SK-N-SH treated with all-trans-retinoic acid at 6 μM for 48 hours (cell line): ENCODE measurements around the gene B3GNT5.

Experiments used
- ATAC-seq: fragments of 200-7000 bp; cut with Tn5 transposase; 3 replicates; pipeline ENCODE4 v1.9.1; 2020; ENCODE audit warnings: mild to moderate bottlenecking, moderate library complexity
- ARNTL ChIP-seq: fragments of 450-650 bp; formaldehyde crosslinking; IDR thresholded peaks from 2 replicates; pipeline ENCODE4 v1.5.0; 2020; ENCODE audit warnings: low read depth, mild to moderate bottlenecking, moderate library complexity, borderline replicate concordance
- CSDC2 ChIP-seq: fragments of 250-450 bp; sonication (Bioruptor Pico); IDR thresholded peaks from 2 replicates; pipeline ENCODE4 v1.5.0; 2020; ENCODE audit warnings: mild to moderate bottlenecking, moderate library complexity
- ESRRG ChIP-seq: fragments of 250-450 bp; sonication (Bioruptor Pico); IDR thresholded peaks from 2 replicates; pipeline ENCODE4 v1.6.1; 2021; ENCODE audit warnings: mild to moderate bottlenecking
- GLIS3 ChIP-seq: fragments of 250-450 bp; sonication (Bioruptor Pico); IDR thresholded peaks from 2 replicates; pipeline ENCODE4 v1.5.0; 2020; ENCODE audit warnings: mild to moderate bottlenecking, moderate library complexity
- ISL1 ChIP-seq: fragments of 250-450 bp; sonication (Bioruptor Pico); IDR thresholded peaks from 2 replicates; pipeline ENCODE4 v2.1.2; 2022; ENCODE audit warnings: mild to moderate bottlenecking, moderate library complexity
- OSR1 ChIP-seq: fragments of 250-450 bp; sonication (Bioruptor Pico); IDR thresholded peaks from 2 replicates; pipeline ENCODE4 v1.8.0; 2022; ENCODE audit warnings: moderate library complexity, mild to moderate bottlenecking, inconsistent platforms
- PPARA ChIP-seq: fragments of 250-450 bp; sonication (Bioruptor Pico); IDR thresholded peaks from 2 replicates; pipeline ENCODE4 v1.5.0; 2020; ENCODE audit warnings: mild to moderate bottlenecking, borderline replicate concordance
- RARB ChIP-seq: fragments of 250-450 bp; sonication (Bioruptor Pico); IDR thresholded peaks from 2 replicates; pipeline ENCODE4 v1.8.0; 2021; ENCODE audit warnings: mild to moderate bottlenecking, moderate library complexity
- TCF4 ChIP-seq: fragments of 250-450 bp; sonication (Bioruptor Pico); IDR thresholded peaks from 2 replicates; pipeline ENCODE4 v1.8.0; 2021; ENCODE audit warnings: mild to moderate bottlenecking, moderate library complexity, borderline replicate concordance
- TOX ChIP-seq: fragments of 250-450 bp; sonication (Bioruptor Pico); IDR thresholded peaks from 2 replicates; pipeline ENCODE4 v1.8.0; 2021; ENCODE audit warnings: mild to moderate bottlenecking, moderate library complexity, borderline replicate concordance
- TSHZ2 ChIP-seq: fragments of 250-450 bp; sonication (Bioruptor Pico); IDR thresholded peaks from 2 replicates; pipeline ENCODE4 v1.5.0; 2020; ENCODE audit warnings: mild to moderate bottlenecking, moderate library complexity
- ZC3H10 ChIP-seq: fragments of 250-450 bp; sonication (Bioruptor Pico); IDR thresholded peaks from 2 replicates; pipeline ENCODE4 v1.5.1; 2021; ENCODE audit warnings: mild to moderate bottlenecking, moderate library complexity
- ZFP3 ChIP-seq: fragments of 250-450 bp; sonication (Bioruptor Pico); IDR thresholded peaks from 2 replicates; pipeline ENCODE4 v1.5.0; 2020; ENCODE audit warnings: mild to moderate bottlenecking, moderate library complexity
- ZFP30 ChIP-seq: fragments of 450-650 bp; formaldehyde crosslinking; IDR thresholded peaks from 2 replicates; pipeline ENCODE4 v1.5.0; 2022; ENCODE audit warnings: mild to moderate bottlenecking, moderate library complexity
- ZNF565 ChIP-seq: fragments of 450-650 bp; formaldehyde crosslinking; conservative IDR thresholded peaks from 2 replicates; pipeline ENCODE4 v1.5.0; 2020; ENCODE audit warnings: low read depth, mild to moderate bottlenecking, moderate library complexity
- ZNF8 ChIP-seq: fragments of 450-650 bp; formaldehyde crosslinking; IDR thresholded peaks from 2 replicates; pipeline ENCODE4 v1.5.0; 2020; ENCODE audit warnings: mild to moderate bottlenecking, moderate library complexity
- TF ChIP-seq, protein P1 (sequence below): fragments of 250-450 bp; sonication (Bioruptor Pico); IDR thresholded peaks from 2 replicates; pipeline ENCODE4 v1.8.0; 2020; ENCODE audit warnings: mild to moderate bottlenecking, moderate library complexity, borderline replicate concordance
- TF ChIP-seq, protein P2 (sequence below): fragments of 250-450 bp; sonication (Bioruptor Pico); IDR thresholded peaks from 2 replicates; pipeline ENCODE4 v1.5.1; 2020; ENCODE audit warnings: low read depth, mild to moderate bottlenecking, moderate library complexity
- TF ChIP-seq, protein P3 (sequence below): fragments of 250-450 bp; sonication (Bioruptor Pico); IDR thresholded peaks from 2 replicates; pipeline ENCODE4 v1.5.1; 2021; ENCODE audit warnings: mild to moderate bottlenecking, moderate library complexity

B3GNT5 gene

GRCh38 chr3:183277260-183277659 is 24.2 kb downstream of the B3GNT5 start (continued):
- TF ChIP-seq TOX (CRISPR knock-in tag) = no peak

DNA sequence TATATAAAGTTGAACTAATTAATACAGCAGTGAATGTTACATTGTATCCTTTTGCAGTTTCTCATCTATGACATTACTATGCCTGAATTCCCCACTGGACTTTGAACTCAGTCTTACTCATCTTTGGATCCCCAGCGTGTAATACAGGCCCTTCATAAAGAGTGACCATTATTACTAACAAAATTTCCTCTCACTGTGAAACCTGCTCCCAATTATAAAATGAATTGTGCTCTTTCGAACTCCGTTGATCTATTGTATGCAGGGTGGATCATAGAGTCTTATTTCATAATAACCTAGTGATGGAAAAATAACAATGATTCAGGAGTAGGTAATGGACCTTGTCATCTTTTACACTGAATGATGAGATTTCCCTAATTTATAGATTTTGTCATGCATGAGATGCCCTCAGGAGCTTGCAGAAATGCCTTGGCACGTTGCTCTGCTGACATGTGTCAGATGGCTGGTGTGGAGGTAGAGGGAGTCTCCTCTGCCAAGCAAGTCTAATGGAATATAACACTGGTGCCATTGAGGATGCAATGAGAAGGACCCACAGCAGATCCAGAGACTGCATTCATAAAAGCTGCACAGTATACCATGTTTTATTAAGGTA is 25.5 kb downstream of the B3GNT5 start:
- peak; percentile 56 for ATAC-seq

GRCh38 chr3:183279371-183279770 is 26.3 kb downstream of the B3GNT5 start:
- no peak for TF ChIP-seq ESRRG (CRISPR knock-in tag)
- TF ChIP-seq ZFP30 = no peak
- no peak for TF ChIP-seq CSDC2 (CRISPR knock-in tag)
- TF ChIP-seq ZNF565 = no peak
- no peak for TF ChIP-seq OSR1 (CRISPR knock-in tag)
- no peak for TF ChIP-seq ZNF8 (CRISPR knock-in tag)
- no peak for TF ChIP-seq ZFP3 (CRISPR knock-in tag)
- TF ChIP-seq PPARA = no peak
- TF ChIP-seq ARNTL (CRISPR knock-in tag) = no peak
- no peak for TF ChIP-seq ISL1 (CRISPR knock-in tag)
- no peak for TF ChIP-seq TCF4 (CRISPR knock-in tag)
- TF ChIP-seq, protein P1, sequence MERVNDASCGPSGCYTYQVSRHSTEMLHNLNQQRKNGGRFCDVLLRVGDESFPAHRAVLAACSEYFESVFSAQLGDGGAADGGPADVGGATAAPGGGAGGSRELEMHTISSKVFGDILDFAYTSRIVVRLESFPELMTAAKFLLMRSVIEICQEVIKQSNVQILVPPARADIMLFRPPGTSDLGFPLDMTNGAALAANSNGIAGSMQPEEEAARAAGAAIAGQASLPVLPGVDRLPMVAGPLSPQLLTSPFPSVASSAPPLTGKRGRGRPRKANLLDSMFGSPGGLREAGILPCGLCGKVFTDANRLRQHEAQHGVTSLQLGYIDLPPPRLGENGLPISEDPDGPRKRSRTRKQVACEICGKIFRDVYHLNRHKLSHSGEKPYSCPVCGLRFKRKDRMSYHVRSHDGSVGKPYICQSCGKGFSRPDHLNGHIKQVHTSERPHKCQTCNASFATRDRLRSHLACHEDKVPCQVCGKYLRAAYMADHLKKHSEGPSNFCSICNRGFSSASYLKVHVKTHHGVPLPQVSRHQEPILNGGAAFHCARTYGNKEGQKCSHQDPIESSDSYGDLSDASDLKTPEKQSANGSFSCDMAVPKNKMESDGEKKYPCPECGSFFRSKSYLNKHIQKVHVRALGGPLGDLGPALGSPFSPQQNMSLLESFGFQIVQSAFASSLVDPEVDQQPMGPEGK (CRISPR knock-in tag) = no peak
- no peak for TF ChIP-seq TSHZ2 (CRISPR knock-in tag)
- TF ChIP-seq, protein P2, sequence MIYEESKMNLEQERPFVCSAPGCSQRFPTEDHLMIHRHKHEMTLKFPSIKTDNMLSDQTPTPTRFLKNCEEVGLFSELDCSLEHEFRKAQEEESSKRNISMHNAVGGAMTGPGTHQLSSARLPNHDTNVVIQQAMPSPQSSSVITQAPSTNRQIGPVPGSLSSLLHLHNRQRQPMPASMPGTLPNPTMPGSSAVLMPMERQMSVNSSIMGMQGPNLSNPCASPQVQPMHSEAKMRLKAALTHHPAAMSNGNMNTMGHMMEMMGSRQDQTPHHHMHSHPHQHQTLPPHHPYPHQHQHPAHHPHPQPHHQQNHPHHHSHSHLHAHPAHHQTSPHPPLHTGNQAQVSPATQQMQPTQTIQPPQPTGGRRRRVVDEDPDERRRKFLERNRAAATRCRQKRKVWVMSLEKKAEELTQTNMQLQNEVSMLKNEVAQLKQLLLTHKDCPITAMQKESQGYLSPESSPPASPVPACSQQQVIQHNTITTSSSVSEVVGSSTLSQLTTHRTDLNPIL = no peak
- ATAC-seq = no peak

More for the DNA sequence above, 25.5 kb downstream of the B3GNT5 start:
- TF ChIP-seq, protein P1 (CRISPR knock-in tag) = no peak
- 0 out of 2 replicates have a peak, but pooled peaks have one; percentile 19 for TF ChIP-seq ISL1 (CRISPR knock-in tag)

DNA sequence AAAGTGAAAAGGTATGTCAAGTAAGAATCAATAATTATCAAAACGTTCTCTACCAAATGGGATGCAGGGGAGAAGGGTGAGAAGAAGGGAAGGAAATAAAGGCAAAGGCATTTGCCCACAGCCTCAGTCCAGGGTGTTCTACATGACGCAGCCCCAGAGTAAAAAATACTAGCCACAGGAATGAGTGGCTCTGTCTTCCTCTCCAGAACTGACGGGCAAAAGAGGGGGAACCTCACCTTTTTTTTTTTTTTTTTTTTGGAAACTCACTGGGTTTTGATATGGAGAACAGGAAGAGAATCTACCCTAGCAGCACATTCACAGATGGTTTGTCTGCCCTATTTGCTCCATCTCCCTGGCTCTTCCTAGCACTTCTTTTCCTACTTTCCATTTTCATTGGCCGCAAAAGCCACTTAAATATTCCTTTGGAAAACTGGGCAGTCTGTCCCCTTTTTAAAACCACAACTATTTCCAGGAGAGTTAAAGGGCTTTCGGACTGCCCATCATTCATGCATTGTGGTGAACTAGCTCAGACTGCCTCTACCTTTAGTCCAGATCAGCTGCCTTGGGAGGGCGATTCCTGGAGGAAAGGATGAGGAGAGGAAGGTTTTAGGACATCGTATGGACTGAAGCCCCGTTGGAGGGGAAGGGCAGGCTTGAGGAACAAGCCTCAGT is 28.2 kb downstream of the B3GNT5 start:
- no peak for ATAC-seq
- no peak for TF ChIP-seq OSR1 (CRISPR knock-in tag)
- TF ChIP-seq ZC3H10 = no peak
- no peak for TF ChIP-seq ESRRG (CRISPR knock-in tag)
- no peak for TF ChIP-seq TOX (CRISPR knock-in tag)

DNA sequence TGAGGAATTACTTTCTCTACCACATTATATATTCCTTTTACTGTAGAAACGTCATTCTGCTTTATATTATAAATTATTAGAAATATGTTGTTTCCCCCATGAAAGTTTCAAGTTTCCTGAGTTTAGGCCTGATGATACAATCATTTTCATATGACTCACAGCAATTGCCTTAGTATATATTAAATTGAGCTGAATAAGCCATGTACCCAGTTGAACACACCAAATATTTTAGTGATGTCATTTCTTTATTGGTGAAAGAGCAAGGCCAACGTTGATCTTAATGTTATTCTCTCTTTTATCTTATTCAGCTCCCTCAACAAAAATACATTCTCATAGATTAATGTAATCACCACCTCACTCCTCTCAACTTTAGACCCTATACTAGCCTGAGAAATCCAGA is 30.8 kb downstream of the B3GNT5 start:
- TF ChIP-seq CSDC2 (CRISPR knock-in tag) (no peak), ZFP30 (no peak), RARB (CRISPR knock-in tag) (no peak), ZFP3 (CRISPR knock-in tag) (no peak), ZNF8 (CRISPR knock-in tag) (no peak), ISL1 (CRISPR knock-in tag) (no peak), TCF4 (CRISPR knock-in tag) (no peak), OSR1 (CRISPR knock-in tag) (no peak), TOX (CRISPR knock-in tag) (no peak), ZC3H10 (no peak), GLIS3 (CRISPR knock-in tag) (no peak), PPARA (no peak)
- TF ChIP-seq, protein P2 = no peak
- TF ChIP-seq, protein P3, sequence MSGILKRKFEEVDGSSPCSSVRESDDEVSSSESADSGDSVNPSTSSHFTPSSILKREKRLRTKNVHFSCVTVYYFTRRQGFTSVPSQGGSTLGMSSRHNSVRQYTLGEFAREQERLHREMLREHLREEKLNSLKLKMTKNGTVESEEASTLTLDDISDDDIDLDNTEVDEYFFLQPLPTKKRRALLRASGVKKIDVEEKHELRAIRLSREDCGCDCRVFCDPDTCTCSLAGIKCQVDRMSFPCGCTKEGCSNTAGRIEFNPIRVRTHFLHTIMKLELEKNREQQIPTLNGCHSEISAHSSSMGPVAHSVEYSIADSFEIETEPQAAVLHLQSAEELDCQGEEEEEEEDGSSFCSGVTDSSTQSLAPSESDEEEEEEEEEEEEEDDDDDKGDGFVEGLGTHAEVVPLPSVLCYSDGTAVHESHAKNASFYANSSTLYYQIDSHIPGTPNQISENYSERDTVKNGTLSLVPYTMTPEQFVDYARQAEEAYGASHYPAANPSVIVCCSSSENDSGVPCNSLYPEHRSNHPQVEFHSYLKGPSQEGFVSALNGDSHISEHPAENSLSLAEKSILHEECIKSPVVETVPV (CRISPR knock-in tag) = no peak
- TF ChIP-seq, protein P1 (CRISPR knock-in tag) = no peak
- no peak for ATAC-seq
